Heart right ventricle (tissue), 16 donors: Measurements from ENCODE around the gene TMC3. TPM values are rescaled to one million over a fixed set of nuclear protein-coding genes. Genes with fewer than 3 reads are reported as not detected.

Experiments
- ATAC-seq, 8 donors: fragments of 200-7000 bp; cut with Tn5 transposase; one replicate each; pipeline ENCODE4 v1.9.1; 2020; ENCODE audit warnings: mild to moderate bottlenecking in 8 of 8, moderate library complexity in 8 of 8, moderate number of reproducible peaks in 1 of 8
- DNase-seq, 2 donors: peaks; one replicate each; pipeline ENCODE4 v3.0.0-alpha.2; 2020
- H3K27ac ChIP-seq, 10 donors: fragments of 200-600 bp; sonication (generic) in 2 of 10; one replicate each; pipeline versions ENCODE4 v1.5.0 to v1.8.0; 2020 to 2022; ENCODE audit warnings: mild to moderate bottlenecking in 3 of 10
- H3K27me3 ChIP-seq, 7 donors: fragments of 200-600 bp; one replicate each; pipeline ENCODE4 v1.8.0; 2021 to 2022; ENCODE audit warnings: mild to moderate bottlenecking in 2 of 7
- H3K36me3 ChIP-seq, 9 donors: fragments of 200-600 bp; sonication (generic) in 1 of 9; one replicate each; pipeline versions ENCODE4 v1.5.0 to v1.8.0; 2020 to 2022; ENCODE audit warnings: mild to moderate bottlenecking in 2 of 9
- H3K4me1 ChIP-seq, 9 donors: fragments of 200-600 bp; sonication (generic) in 1 of 9; one replicate each; pipeline versions ENCODE4 v1.5.0 to v1.8.0; 2020 to 2022; ENCODE audit warnings: mild to moderate bottlenecking in 4 of 9
- H3K4me3 ChIP-seq, 10 donors: fragments of 200-600 bp; sonication (generic) in 2 of 10; one replicate each; pipeline versions ENCODE4 v1.5.0 to v1.8.0; 2020 to 2022; ENCODE audit warnings: mild to moderate bottlenecking in 7 of 10, moderate library complexity in 2 of 10
- H3K9me3 ChIP-seq, 11 donors: fragments of 200-600 bp in 10 of 11; sonication (generic) in 2 of 11; one replicate each; pipeline versions ENCODE4 v1.5.0 to v1.8.0; 2013 to 2022; ENCODE audit warnings: mild to moderate bottlenecking in 2 of 11, control low read depth in 1 of 11, moderate library complexity in 1 of 11
- CTCF ChIP-seq, 9 donors: fragments of 200-600 bp; sonication (generic) in 2 of 9; IDR thresholded peaks; one replicate each; pipeline versions ENCODE4 v1.5.0 to v1.8.0; 2021 to 2022; ENCODE audit warnings: antibody characterized with exemption in 9 of 9, mild to moderate bottlenecking in 5 of 9, moderate library complexity in 1 of 9
- WGBS, 2 donors: extraction: QIAGEN DNeasy Blood & Tissue Kit; methylation state at CpG; one replicate each; pipeline ENCODE4 v1.1.7; 2013; ENCODE audit warnings: inconsistent platforms in 1 of 2; 5-methylcytosine and 5-hydroxymethylcytosine counted together
- intact Hi-C, 10 donors: fragments of 100-400 bp; cut with DNase I; formaldehyde crosslinking; loops; one replicate each; pipeline versions ENCODE4 v1.11.1 to v1.14.2; 2022
- polyA plus RNA-seq, 2 donors: library from polyadenylated mRNA; stranded (reverse); fragments of 200-250 nt; gene quantifications; one replicate each; pipeline ENCODE4 v1.2.3, GENCODE V29; 2013
- total RNA-seq, 10 donors: library from RNA; stranded (reverse); fragmentation: NEBNext Ultra II Directional in 3 of 10; extraction: Animal tissue kit (Norgen Biotek cat#: 25700) in 3 of 10; gene quantifications; one replicate each; pipeline versions ENCODE4 v1.2.1 to v1.2.4, GENCODE V29; 2021 to 2023
- donor health status: Arrhythmogenic right ventricular cardiomyopathy.
- donor health status: ischemic (EF 13 %, LVEDD 7.1; RV severe dilation, severe dysfunction).
- donor health status: healthy with polysubstance abuse.
- donor health status: DM: no; HTN: yes; CAD: no.
- donor health status: DM: no; HTN: no; CAD: no.
- donor health status: ischemic (EF 25% LVEDD 6.9; RV normal size, moderate dysfunction).
- donor health status: ischemic (EF 25% LVEDD 5.7; RV mildly dilated, moderate dysfunction).
- donor health status: healthy.
- donor health status: DM: yes; HTN: yes; CAD: no.
- donor health status: Ischemic cardiomyopathy.
- donor health status: ischemic (EF 35%, LVEDD 5.7; RV mildly dilated, moderate dysfunction).
- donor health status: nonischemic (EF 11% LVEDD 7.7; RV severe dilation, severe dysfunction).
- donor health status: DM: yes; HTN: yes; CAD: no.
- donor health status: PGD.
- donor health status: ischemic (EF 29% LVEDD 5.4; RV normal size, mild dysfunction).
- donor health status: nonischemic (EF 23%, LVEDD 6.1; RV moderate dilation, normal function).

TMC3 gene
- total and polyA plus RNA-seq, 12 donors = under 0.01 TPM; not detected in 11

- intact Hi-C loops = no loop called here
- TF ChIP-seq CTCF (IDR thresholded peaks at IDR 0.05) = no peak
- peak in 1 of 2 donors; percentile 42 for DNase-seq
- peak in 7 of 8 donors; percentile 36 to 68 (median 62) for ATAC-seq
- Histone ChIP-seq H3K4me3 (no peak overlapping the region), H3K4me1 (peaks cover 0 to 60% (median 6%) of the 10 kb centered on the region in 9 donors), H3K27me3 (peaks cover 0 to 3% (median 0%) of the 10 kb centered on the region in 7 donors), H3K9me3 (no peaks in the 10 kb centered on the region), H3K36me3 (peaks cover 0 to 100% (median under 1%) of the 10 kb centered on the region in 9 donors), H3K27ac (peak overlapping the region in 8 of 10 donors; percentile 13 to 92 (median 48))
- 53 to 66% methylated on average over 5 of the region's 5 CpGs for WGBS, 2 donors
These were observed 69.8 kb downstream of the TMC3 start for GRCh38 chr15:81304226-81304625.

- intact Hi-C loops = no loop called here
- DNase-seq (no peak), ATAC-seq (no peak)
- H3K27ac ChIP-seq = peak overlapping the region in 8 of 10 donors; percentile 33 to 92 (median 48)
- WGBS, 2 donors = 75 to 76% methylated on average over 9 of the region's 9 CpGs
- H3K36me3 ChIP-seq = peaks cover 0 to 93% (median 0%) of the 10 kb centered on the region in 9 donors
- H3K4me3 ChIP-seq = no peak overlapping the region
- H3K27me3 ChIP-seq = peaks cover 0 to 3% (median 0%) of the 10 kb centered on the region in 7 donors
- H3K9me3 ChIP-seq = no peaks in the 10 kb centered on the region
- H3K4me1 ChIP-seq = peaks cover 0 to 67% (median 9%) of the 10 kb centered on the region in 9 donors
- no peak for TF ChIP-seq CTCF (IDR thresholded peaks at IDR 0.05)
These were observed 70.5 kb downstream of the TMC3 start for GRCh38 chr15:81303244-81304225.

GRCh38 chr15:81302701-81303109, 71.3 kb downstream of the TMC3 start:
- TF ChIP-seq CTCF (IDR thresholded peaks at IDR 0.05) = no peak
- Histone ChIP-seq H3K4me3 (peak overlapping the region in 1 of 10 donors; percentile 67), H3K9me3 (no peaks in the 10 kb centered on the region), H3K4me1 (peaks cover 0 to 74% (median 9%) of the 10 kb centered on the region in 9 donors), H3K27me3 (peaks cover 0 to 3% (median 0%) of the 10 kb centered on the region in 7 donors), H3K27ac (peak overlapping the region in 1 of 10 donors; percentile 92), H3K36me3 (peaks cover 0 to 88% (median 0%) of the 10 kb centered on the region in 9 donors)
- peak in 5 of 8 donors; percentile 17 to 43 (median 33) for ATAC-seq
- intact Hi-C loops = no loop called here
- DNase-seq = no peak
- WGBS, 2 donors = 72 to 79% methylated on average over 6 of the region's 6 CpGs

- WGBS, 2 donors = 87 to 89% methylated on average over 5 of the region's 5 CpGs
- TF ChIP-seq CTCF (IDR thresholded peaks at IDR 0.05) = no peak
- Histone ChIP-seq H3K4me1 (peaks cover 0 to 82% (median 14%) of the 10 kb centered on the region in 9 donors), H3K27ac (peak overlapping the region in 1 of 10 donors; percentile 92), H3K27me3 (peaks cover 0 to 3% (median 0%) of the 10 kb centered on the region in 7 donors), H3K9me3 (no peaks in the 10 kb centered on the region), H3K36me3 (peaks cover 0 to 84% (median 0%) of the 10 kb centered on the region in 9 donors), H3K4me3 (peak overlapping the region in 1 of 10 donors; percentile 67)
- ATAC-seq (peak in 7 of 8 donors; percentile 59 to 69 (median 63)), DNase-seq (peak in 1 of 2 donors; percentile 27)
- intact Hi-C loops = no loop called here
These were observed 72.1 kb downstream of the TMC3 start for GRCh38 chr15:81301815-81302399.
